SK-N-SH (cell line): ENCODE measurements around the gene SFXN5. TPM values are rescaled to one million over a fixed set of nuclear protein-coding genes. Genes with fewer than 3 reads are reported as not detected.

Experiments used
- CTCF ChIA-PET: fragments of 300-600, 350-600 bp; formaldehyde crosslinking; extraction: SDS; loops from one replicate; lab custom pipeline; 2021; lab: Yijun Ruan, JAX
- POLR2A ChIA-PET: fragments of 350-600 bp; sonication (Branson Sonifier 250); formaldehyde crosslinking; extraction: SDS; loops from one replicate; lab custom pipeline; 2020; ENCODE audit warnings: antibody characterized with exemption, inconsistent platforms; lab: Yijun Ruan, JAX
- DNase-seq: peaks from one replicate; pipeline ENCODE4 v3.0.0; 2012
- H2AFZ ChIP-seq: fragments of 200-600 bp; sonication (generic); 2 replicates; pipeline ENCODE4 v1.8.1; 2016; ENCODE audit warnings: antibody characterized with exemption, mild to moderate bottlenecking, low read depth
- H3F3A ChIP-seq: fragments of 200-600 bp; sonication (generic); replicated peaks from 2 replicates; pipeline ENCODE3; 2016; ENCODE audit warnings: antibody characterized with exemption, mild to moderate bottlenecking; ENCODE audit not compliant: insufficient read depth
- H3K27ac ChIP-seq, 2 experiments: fragments of 200-500 bp in 1 of 2; fragments of 200-600 bp in 1 of 2; sonication (Bioruptor generic) in 1 of 2; sonication (generic), shearing (Covaris generic) in 1 of 2; 2 replicates each; pipeline versions ENCODE4 v1.5.1 to v1.6.1; 2014 to 2016; ENCODE audit warnings: low read depth in 2 of 2, inconsistent platforms in 1 of 2, low read length in 1 of 2, mild to moderate bottlenecking in 1 of 2, mixed read lengths in 1 of 2
- H3K27me3 ChIP-seq: fragments of 200-600 bp; sonication (generic), shearing (Covaris generic); 2 replicates; pipeline ENCODE4 v1.6.1; 2016; ENCODE audit warnings: mixed run types; ENCODE audit not compliant: insufficient read depth
- H3K36me3 ChIP-seq, 2 experiments: fragments of 200-500 bp in 1 of 2; fragments of 200-600 bp in 1 of 2; sonication (Bioruptor generic) in 1 of 2; sonication (generic) in 1 of 2; replicated peaks in 1 of 2; 2 replicates each; pipeline versions ENCODE3 to v1.5.1; 2014 to 2016; ENCODE audit warnings: low read length in 1 of 2, mild to moderate bottlenecking in 1 of 2; ENCODE audit not compliant: insufficient read depth in 2 of 2, control insufficient read depth in 1 of 2
- H3K4me1 ChIP-seq, 2 experiments: fragments of 200-500 bp in 1 of 2; fragments of 200-600 bp in 1 of 2; sonication (Bioruptor generic) in 1 of 2; sonication (generic), shearing (Covaris generic) in 1 of 2; 2 replicates each; pipeline versions ENCODE4 v1.5.1 to v1.6.1; 2014 to 2016; ENCODE audit warnings: low read depth in 1 of 2, low read length in 1 of 2, mixed run types in 1 of 2; ENCODE audit not compliant: insufficient read depth in 2 of 2, control insufficient read depth in 1 of 2
- H3K4me2 ChIP-seq: fragments of 200-600 bp; sonication (generic), shearing (Covaris generic); 2 replicates; pipeline ENCODE4 v1.6.1; 2017; ENCODE audit warnings: mixed run types
- H3K4me3 ChIP-seq, 2 experiments: fragments of 200-500 bp in 1 of 2; fragments of 200-600 bp in 1 of 2; sonication (Bioruptor generic) in 1 of 2; sonication (generic), shearing (Covaris generic) in 1 of 2; 2 replicates each; pipeline versions ENCODE4 v1.5.1 to v1.8.1; 2014 to 2016; ENCODE audit warnings: low read depth in 2 of 2, inconsistent platforms in 1 of 2, low read length in 1 of 2, mild to moderate bottlenecking in 1 of 2, mixed read lengths in 1 of 2, moderate library complexity in 1 of 2
- H3K79me2 ChIP-seq: fragments of 200-600 bp; sonication (generic); 2 replicates; pipeline ENCODE4 v1.8.1; 2017; ENCODE audit warnings: mild to moderate bottlenecking; ENCODE audit not compliant: insufficient read depth
- H3K9ac ChIP-seq: fragments of 200-600 bp; sonication (generic); 2 replicates; pipeline ENCODE4 v1.6.1; 2017; ENCODE audit warnings: mixed run types
- H3K9me2 ChIP-seq: fragments of 200-600 bp; sonication (generic); 2 replicates; pipeline ENCODE4 v1.6.1; 2017; ENCODE audit warnings: mixed run types
- H3K9me3 ChIP-seq: fragments of 200-600 bp; sonication (generic); 2 replicates; pipeline ENCODE4 v1.6.1; 2017; ENCODE audit warnings: mixed run types, mild to moderate bottlenecking, moderate library complexity
- H4K20me1 ChIP-seq: fragments of 200-600 bp; sonication (generic); 2 replicates; pipeline ENCODE4 v1.6.1; 2017; ENCODE audit warnings: mild to moderate bottlenecking, mixed run types; ENCODE audit not compliant: insufficient read depth
- EZH2phosphoT487 ChIP-seq: fragments of 200-600 bp; sonication (generic); IDR thresholded peaks from 2 replicates; pipeline ENCODE4 v1.6.1; 2017; ENCODE audit warnings: low read depth, mixed run types, mild to moderate bottlenecking, antibody characterized with exemption, moderate library complexity, borderline replicate concordance
- FOSL2 ChIP-seq: IDR thresholded peaks from 2 replicates; pipeline ENCODE4 v1.4.0; 2012; ENCODE audit warnings: low read depth, mild to moderate bottlenecking, moderate library complexity, borderline replicate concordance
- FOXJ3 ChIP-seq: sonication (generic); formaldehyde crosslinking; IDR thresholded peaks from 2 replicates; pipeline ENCODE4 v1.5.1; 2020; ENCODE audit warnings: mild to moderate bottlenecking, missing genetic modification reagents
- FOXM1 ChIP-seq: IDR thresholded peaks from 2 replicates; pipeline ENCODE4 v1.4.0; 2012; ENCODE audit warnings: low read depth, mild to moderate bottlenecking
- JUND ChIP-seq: IDR thresholded peaks from 2 replicates; pipeline ENCODE4 v1.4.0; 2012
- MEF2A ChIP-seq: IDR thresholded peaks from 2 replicates; pipeline ENCODE4 v1.4.0; 2012; ENCODE audit warnings: low read depth, borderline replicate concordance
- MXI1 ChIP-seq: IDR thresholded peaks from 2 replicates; pipeline ENCODE4 v1.6.1; 2012; ENCODE audit warnings: mild to moderate bottlenecking, low read depth, low read length, improper control_type of control experiment
- NFIC ChIP-seq: IDR thresholded peaks from 2 replicates; pipeline ENCODE4 v1.4.0; 2012; ENCODE audit warnings: borderline replicate concordance
- PBX3 ChIP-seq: IDR thresholded peaks from 2 replicates; pipeline ENCODE4; 2012
- POLR2AphosphoS5 ChIP-seq: IDR thresholded peaks from 2 replicates; pipeline ENCODE4 v1.6.1; 2012; ENCODE audit warnings: low read depth, low read length
- RCOR1 ChIP-seq: fragments of 150-350 bp; IDR thresholded peaks from 2 replicates; pipeline ENCODE4 v1.6.1; 2017; ENCODE audit warnings: antibody characterized with exemption, low read length
- REST ChIP-seq: IDR thresholded peaks from 2 replicates; pipeline ENCODE4 v1.6.1; 2012; ENCODE audit warnings: mild to moderate bottlenecking, low read depth, low read length, moderate library complexity
- RFX5 ChIP-seq: IDR thresholded peaks from 2 replicates; pipeline ENCODE4 v1.6.1; 2012; ENCODE audit warnings: mild to moderate bottlenecking, improper control_type of control experiment, low read length
- RXRA ChIP-seq: IDR thresholded peaks from 2 replicates; pipeline ENCODE4 v1.4.0; 2012; ENCODE audit warnings: low read depth, mild to moderate bottlenecking, borderline replicate concordance
- SIN3A ChIP-seq: IDR thresholded peaks from 2 replicates; pipeline ENCODE4 v1.6.1; 2012; ENCODE audit warnings: low read depth, mild to moderate bottlenecking, low read length, moderate library complexity, borderline replicate concordance
- SMC3 ChIP-seq: IDR thresholded peaks from 2 replicates; pipeline ENCODE4 v1.6.1; 2012; ENCODE audit warnings: low read depth, low read length, improper control_type of control experiment
- TAF1 ChIP-seq: IDR thresholded peaks from 2 replicates; pipeline ENCODE4 v1.6.1; 2012; ENCODE audit warnings: low read depth, mild to moderate bottlenecking, low read length, moderate library complexity, borderline replicate concordance
- TEAD4 ChIP-seq: IDR thresholded peaks from 2 replicates; pipeline ENCODE4 v1.4.0; 2012; ENCODE audit warnings: mild to moderate bottlenecking, borderline replicate concordance; ENCODE audit not compliant: insufficient read depth
- ZBTB33 ChIP-seq: IDR thresholded peaks from 2 replicates; pipeline ENCODE4 v1.4.0; 2012; ENCODE audit warnings: low read depth, borderline replicate concordance
- WGBS: methylation state at CpG from one replicate; pipeline ENCODE4 v1.1.6; 2017; ENCODE audit warnings: low lambda C conversion rate; 5-methylcytosine and 5-hydroxymethylcytosine counted together
- polyA plus RNA-seq, 3 experiments: library from polyadenylated mRNA; depleted of rRNA; stranded (reverse); fragments of >200 nt; gene quantifications; 2 replicates each; pipeline ENCODE4 v1.2.3, GENCODE V29; 2012

The SFXN5 gene
- polyA plus RNA-seq, 1 of the 3 experiments (the other 2 are of a cell fraction), result 9.9 TPM

- Histone ChIP-seq H2AFZ (no peak overlapping the region), H3K9ac (no peak overlapping the region), H3K4me3 (no peak overlapping the region), H3F3A (peaks cover 2% of the 10 kb centered on the region), H3K9me3 (no peaks in the 10 kb centered on the region), H3K4me2 (no peak overlapping the region), H3K36me3 (peaks cover 0 to 4% of the 10 kb centered on the region in 2 experiments), H3K27ac (no peak overlapping the region), H3K27me3 (no peaks in the 10 kb centered on the region), H4K20me1 (no peaks in the 10 kb centered on the region), H3K9me2 (no peaks in the 10 kb centered on the region), H3K79me2 (no peaks in the 10 kb centered on the region), H3K4me1 (no peaks in the 10 kb centered on the region; a peak in 1 of 4 replicates)
- ChIA-PET POLR2A (no interaction called here), CTCF (interaction anchor here (2.1 kb wide), 1 partner anchor 15 kb away, joined by 10 read pairs; no protein-coding TSS in a partner anchor)
- 94% methylated on average over 9 of the region's 9 CpGs for WGBS
- TF ChIP-seq FOXJ3 (CRISPR knock-in tag) (no peak), RXRA (no peak), POLR2AphosphoS5 (no peak), TEAD4 (no peak), FOSL2 (no peak), NFIC (no peak), EZH2phosphoT487 (no peak), PBX3 (no peak), RCOR1 (no peak), SIN3A (no peak), TAF1 (no peak), ZBTB33 (no peak), SMC3 (no peak), FOXM1 (no peak), REST (no peak), MEF2A (no peak), RFX5 (no peak), MXI1 (no peak), JUND (no peak)
- DNase-seq, result no peak
Observed at GRCh38 chr2:73008766-73009135, 62.8 kb downstream of the SFXN5 start.
